ENCODE data around the gene LRRC46.

Gene LRRC46

GRCh38 chr17:47877368-47878034 is 46.0 kb downstream of the LRRC46 start:
- no peak for DNase-seq (ENCODE audit: low spot score)

GRCh38 chr17:47878203-47879027 is 46.9 kb downstream of the LRRC46 start:
- no peak for DNase-seq (ENCODE audit: low spot score)

GRCh38 chr17:47879028-47879585 is 47.6 kb downstream of the LRRC46 start:
- no peak for DNase-seq (ENCODE audit: low spot score)

GRCh38 chr17:47879776-47880454 is 48.4 kb downstream of the LRRC46 start:
- DNase-seq (ENCODE audit: low spot score): no peak

- DNase-seq (ENCODE audit: low spot score): no peak
Observed at GRCh38 chr17:47882247-47882646, 50.8 kb downstream of the LRRC46 start.

- no peak for DNase-seq (ENCODE audit: low spot score)
Observed at GRCh38 chr17:47882695-47883588, 51.5 kb downstream of the LRRC46 start.

- no peak for DNase-seq (ENCODE audit: low spot score)
Observed at GRCh38 chr17:47883589-47884426, 52.3 kb downstream of the LRRC46 start.

GRCh38 chr17:47884427-47884740 is 52.9 kb downstream of the LRRC46 start:
- DNase-seq (ENCODE audit: low spot score): no peak

- DNase-seq (ENCODE audit: low spot score): no peak
Observed at GRCh38 chr17:47884905-47885730, 53.6 kb downstream of the LRRC46 start.
